ENCODE results near the gene MBLAC1.
A peak's percentile ranks its signal among the peaks of the same experiment; 100 is the strongest.

Gene MBLAC1

DNA sequence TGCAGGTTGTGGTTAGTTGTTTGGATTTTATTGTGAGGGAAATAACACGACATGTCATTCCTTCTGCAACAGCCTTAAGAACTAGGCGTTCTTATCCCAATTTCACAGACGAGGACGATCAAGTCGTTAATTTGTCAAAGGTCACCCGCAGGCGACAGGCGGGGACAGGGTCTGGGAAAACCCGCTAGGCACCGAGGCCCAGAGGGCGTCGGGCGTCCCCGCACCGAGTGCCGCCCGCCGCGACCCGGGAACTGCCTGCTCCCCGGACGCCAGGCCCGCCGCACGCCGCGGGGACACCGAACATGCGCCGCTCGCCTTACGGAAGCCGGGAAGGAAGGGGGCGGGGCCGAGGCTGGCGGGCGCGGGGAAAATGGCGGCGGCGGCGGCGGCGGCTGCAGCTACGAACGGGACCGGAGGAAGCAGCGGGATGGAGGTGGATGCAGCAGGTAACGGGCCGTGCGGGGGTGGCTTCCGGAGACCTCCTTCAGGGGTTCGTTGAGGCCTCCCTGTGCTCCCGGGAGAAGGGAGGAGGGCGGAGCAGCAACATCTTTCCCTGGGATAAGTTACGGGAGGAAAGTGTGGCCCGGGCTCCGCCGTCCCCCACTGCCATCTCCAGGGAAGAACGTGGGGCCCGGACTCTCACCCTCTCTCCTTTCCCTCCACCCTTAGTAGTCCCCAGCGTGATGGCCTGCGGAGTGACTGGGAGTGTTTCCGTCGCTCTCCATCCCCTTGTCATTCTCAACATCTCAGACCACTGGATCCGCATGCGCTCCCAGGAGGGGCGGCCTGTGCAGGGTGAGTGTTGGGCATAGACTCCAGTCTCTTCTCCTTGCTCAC lies 37.9 kb upstream of the MBLAC1 start, which contains the start of gene COPS6:
COPS6 (plus strand) TSS at position 349 of the 837 bp plus-strand sequence; CDS start at position 371, 22 bp downstream.
- peaks cover 26% of the 10 kb centered on the region; the same call in 1 of the 2 replicates for H3K36me3 ChIP-seq (ENCODE audit: insufficient read depth, low read length)
- H3K79me2 ChIP-seq (ENCODE audit: control insufficient read depth, insufficient read depth, low read length, unreplicated experiment): peaks cover 22% of the 10 kb centered on the region
- no peaks in the 10 kb centered on the region for H3K27me3 ChIP-seq (ENCODE audit: insufficient read depth, low read length)

DNA sequence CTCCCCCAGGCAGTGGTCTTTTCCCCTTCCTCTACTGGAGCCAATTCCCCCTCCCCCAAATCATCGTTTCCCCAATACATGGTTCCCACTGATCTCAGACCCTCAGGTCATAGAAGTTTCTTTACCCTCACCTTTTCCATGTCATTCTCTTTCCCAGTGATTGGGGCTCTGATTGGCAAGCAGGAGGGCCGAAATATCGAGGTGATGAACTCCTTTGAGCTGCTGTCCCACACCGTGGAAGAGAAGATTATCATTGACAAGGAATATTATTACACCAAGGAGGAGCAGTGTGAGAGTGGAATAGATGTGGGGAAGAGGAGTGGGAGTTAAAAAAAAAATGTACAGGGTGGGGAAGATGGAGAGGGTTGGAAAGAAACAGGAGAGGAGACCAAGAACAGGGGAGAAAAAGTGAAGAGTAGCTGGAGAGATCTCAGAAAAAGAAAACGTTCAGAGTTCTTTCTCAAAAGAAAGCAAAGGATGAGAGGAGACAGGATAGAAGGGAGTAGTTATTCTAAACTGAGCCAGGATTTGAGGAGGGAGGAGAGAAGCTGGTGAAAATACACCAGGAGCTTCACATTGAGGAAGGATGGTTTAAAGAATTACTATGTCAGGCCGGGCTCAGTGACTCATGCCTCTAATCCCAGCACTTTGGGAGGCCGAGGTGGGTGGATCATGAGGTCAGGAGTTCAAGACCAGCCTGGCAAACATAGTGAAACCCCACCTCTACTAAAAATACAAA lies 37.1 kb upstream of the MBLAC1 start:
- Histone ChIP-seq H3K36me3 (ENCODE audit: insufficient read depth, low read length) (peaks cover 34% of the 10 kb centered on the region), H3K79me2 (ENCODE audit: control insufficient read depth, insufficient read depth, low read length, unreplicated experiment) (peaks cover 22% of the 10 kb centered on the region), H3K4me3 (ENCODE audit: low read depth, low read length) (peak overlapping the region; percentile 82), H3K4me1 (ENCODE audit: control insufficient read depth, insufficient read depth, low read length, unreplicated experiment) (peaks cover 32% of the 10 kb centered on the region), H3K27me3 (ENCODE audit: insufficient read depth, low read length) (no peaks in the 10 kb centered on the region), H2AFZ (ENCODE audit: low read length, unreplicated experiment) (peak overlapping the region; percentile 26), H3K27ac (ENCODE audit: low read depth, low read length) (peak overlapping the region; percentile 95)

More for the DNA sequence above, 37.9 kb upstream of the MBLAC1 start, which contains the start of gene COPS6:
- H2AFZ ChIP-seq (ENCODE audit: low read length, unreplicated experiment): peak within 1 kb of the TSS; percentile 26
- peak within 1 kb of the TSS; percentile 95 for H3K27ac ChIP-seq (ENCODE audit: low read depth, low read length)
- H3K4me1 ChIP-seq (ENCODE audit: control insufficient read depth, insufficient read depth, low read length, unreplicated experiment): peaks cover 32% of the 10 kb centered on the region
- H3K4me3 ChIP-seq (ENCODE audit: low read depth, low read length): peak within 1 kb of the TSS; percentile 82

DNA sequence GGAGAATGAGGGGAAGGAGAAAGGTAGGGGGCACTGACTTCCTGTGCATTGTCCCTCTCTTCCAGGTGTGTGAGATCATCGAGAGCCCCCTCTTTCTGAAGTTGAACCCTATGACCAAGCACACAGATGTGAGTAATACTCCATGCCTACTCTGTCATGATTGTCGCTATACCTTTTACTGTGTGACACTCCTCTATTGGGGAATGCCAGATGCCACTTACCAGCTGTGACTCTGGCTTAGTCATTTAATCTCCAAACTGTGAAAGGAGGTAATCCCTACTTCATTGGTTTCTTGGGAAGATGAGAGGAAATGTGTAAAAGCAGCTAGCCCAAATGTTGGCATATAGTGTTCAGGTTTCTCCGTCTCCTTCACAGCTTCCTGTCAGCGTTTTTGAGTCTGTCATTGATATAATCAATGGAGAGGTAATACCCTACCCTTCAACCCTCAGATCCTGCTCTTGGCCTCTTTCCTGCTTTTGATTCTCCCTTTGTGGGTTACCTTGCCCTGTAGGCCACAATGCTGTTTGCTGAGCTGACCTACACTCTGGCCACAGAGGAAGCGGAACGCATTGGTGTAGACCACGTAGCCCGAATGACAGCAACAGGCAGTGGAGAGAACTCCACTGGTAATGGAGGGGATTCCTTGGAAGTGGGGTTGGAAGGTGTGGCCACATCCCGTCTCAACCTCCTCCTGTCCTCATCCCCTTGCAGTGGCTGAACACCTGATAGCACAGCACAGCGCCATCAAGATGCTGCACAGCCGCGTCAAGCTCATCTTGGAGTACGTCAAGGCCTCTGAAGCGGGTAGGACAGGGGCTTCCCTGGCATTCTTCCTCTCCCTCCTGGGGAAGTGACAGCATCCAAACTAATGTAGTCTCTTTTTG lies 36.0 kb upstream of the MBLAC1 start:
- no peak overlapping the region for H2AFZ ChIP-seq (ENCODE audit: low read length, unreplicated experiment)
- H3K36me3 ChIP-seq (ENCODE audit: insufficient read depth, low read length): peaks cover 42% of the 10 kb centered on the region
- H3K4me3 ChIP-seq (ENCODE audit: low read depth, low read length): no peak overlapping the region
- H3K27ac ChIP-seq (ENCODE audit: low read depth, low read length): peak overlapping the region; percentile 34
- H3K27me3 ChIP-seq (ENCODE audit: insufficient read depth, low read length): no peaks in the 10 kb centered on the region
- H3K79me2 ChIP-seq (ENCODE audit: control insufficient read depth, insufficient read depth, low read length, unreplicated experiment): peaks cover 22% of the 10 kb centered on the region
- H3K4me1 ChIP-seq (ENCODE audit: control insufficient read depth, insufficient read depth, low read length, unreplicated experiment): peaks cover 32% of the 10 kb centered on the region

- no peak overlapping the region for H2AFZ ChIP-seq (ENCODE audit: low read length, unreplicated experiment)
- no peak overlapping the region for H3K4me3 ChIP-seq (ENCODE audit: low read depth, low read length)
- no peaks in the 10 kb centered on the region for H3K27me3 ChIP-seq (ENCODE audit: insufficient read depth, low read length)
- H3K79me2 ChIP-seq (ENCODE audit: control insufficient read depth, insufficient read depth, low read length, unreplicated experiment): peaks cover 22% of the 10 kb centered on the region
- H3K4me1 ChIP-seq (ENCODE audit: control insufficient read depth, insufficient read depth, low read length, unreplicated experiment): peaks cover 30% of the 10 kb centered on the region
- no peak overlapping the region for H3K27ac ChIP-seq (ENCODE audit: low read depth, low read length)
- peaks cover 42% of the 10 kb centered on the region for H3K36me3 ChIP-seq (ENCODE audit: insufficient read depth, low read length)
Measured at GRCh38 chr7:100091411-100092181, 35.2 kb upstream of the MBLAC1 start.

DNA sequence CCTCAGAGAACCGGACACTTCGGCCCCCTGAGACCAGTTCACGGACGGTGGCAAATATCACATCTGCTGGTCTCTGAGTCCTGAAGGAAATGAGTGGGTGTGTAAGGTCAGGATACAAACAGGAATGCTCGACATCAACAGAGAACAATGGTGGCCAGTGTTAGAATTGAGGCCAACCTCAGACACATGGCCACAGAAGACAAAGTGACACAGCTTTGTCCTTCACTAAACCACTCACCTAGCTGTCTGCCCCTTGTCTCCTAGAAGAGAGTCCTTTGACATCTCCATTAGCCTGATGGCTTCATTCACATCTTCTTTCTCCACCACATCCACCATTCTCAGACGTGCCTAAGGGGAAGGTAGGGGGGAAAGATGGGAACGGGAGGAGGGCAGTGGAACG lies 33.7 kb upstream of the MBLAC1 start:
- H3K4me3 ChIP-seq (ENCODE audit: low read depth, low read length): no peak overlapping the region
- H3K27ac ChIP-seq (ENCODE audit: low read depth, low read length): no peak overlapping the region
- no peak overlapping the region for H2AFZ ChIP-seq (ENCODE audit: low read length, unreplicated experiment)
- peaks cover 16% of the 10 kb centered on the region for H3K4me1 ChIP-seq (ENCODE audit: control insufficient read depth, insufficient read depth, low read length, unreplicated experiment)
- peaks cover 53% of the 10 kb centered on the region for H3K36me3 ChIP-seq (ENCODE audit: insufficient read depth, low read length)
- no peaks in the 10 kb centered on the region for H3K27me3 ChIP-seq (ENCODE audit: insufficient read depth, low read length)
- peaks cover 24% of the 10 kb centered on the region for H3K79me2 ChIP-seq (ENCODE audit: control insufficient read depth, insufficient read depth, low read length, unreplicated experiment)

- H3K27me3 ChIP-seq (ENCODE audit: insufficient read depth, low read length): no peaks in the 10 kb centered on the region
- H3K4me1 ChIP-seq (ENCODE audit: control insufficient read depth, insufficient read depth, low read length, unreplicated experiment): peaks cover 12% of the 10 kb centered on the region
- no peak overlapping the region for H3K4me3 ChIP-seq (ENCODE audit: low read depth, low read length)
- peaks cover 57% of the 10 kb centered on the region for H3K36me3 ChIP-seq (ENCODE audit: insufficient read depth, low read length)
- peaks cover 28% of the 10 kb centered on the region for H3K79me2 ChIP-seq (ENCODE audit: control insufficient read depth, insufficient read depth, low read length, unreplicated experiment)
- H3K27ac ChIP-seq (ENCODE audit: low read depth, low read length): no peak overlapping the region
- H2AFZ ChIP-seq (ENCODE audit: low read length, unreplicated experiment): no peak overlapping the region
Measured at GRCh38 chr7:100093498-100093897, 33.3 kb upstream of the MBLAC1 start.

GRCh38 chr7:100093925-100094486 lies 32.8 kb upstream of the MBLAC1 start:
- no peak overlapping the region for H3K4me3 ChIP-seq (ENCODE audit: low read depth, low read length)
- H3K4me1 ChIP-seq (ENCODE audit: control insufficient read depth, insufficient read depth, low read length, unreplicated experiment): peaks cover 12% of the 10 kb centered on the region
- H3K79me2 ChIP-seq (ENCODE audit: control insufficient read depth, insufficient read depth, low read length, unreplicated experiment): peaks cover 32% of the 10 kb centered on the region
- H3K27me3 ChIP-seq (ENCODE audit: insufficient read depth, low read length): no peaks in the 10 kb centered on the region
- no peak overlapping the region for H2AFZ ChIP-seq (ENCODE audit: low read length, unreplicated experiment)
- H3K27ac ChIP-seq (ENCODE audit: low read depth, low read length): no peak overlapping the region
- H3K36me3 ChIP-seq (ENCODE audit: insufficient read depth, low read length): peaks cover 62% of the 10 kb centered on the region

GRCh38 chr7:100095289-100095688 lies 31.5 kb upstream of the MBLAC1 start:
- H3K36me3 ChIP-seq (ENCODE audit: insufficient read depth, low read length): peaks cover 72% of the 10 kb centered on the region
- H3K27ac ChIP-seq (ENCODE audit: low read depth, low read length): no peak overlapping the region
- no peaks in the 10 kb centered on the region for H3K27me3 ChIP-seq (ENCODE audit: insufficient read depth, low read length)
- H2AFZ ChIP-seq (ENCODE audit: low read length, unreplicated experiment): no peak overlapping the region
- H3K79me2 ChIP-seq (ENCODE audit: control insufficient read depth, insufficient read depth, low read length, unreplicated experiment): peaks cover 38% of the 10 kb centered on the region
- H3K4me1 ChIP-seq (ENCODE audit: control insufficient read depth, insufficient read depth, low read length, unreplicated experiment): peaks cover 13% of the 10 kb centered on the region
- no peak overlapping the region for H3K4me3 ChIP-seq (ENCODE audit: low read depth, low read length)

- Histone ChIP-seq H3K27ac (ENCODE audit: low read depth, low read length) (no peak overlapping the region), H3K27me3 (ENCODE audit: insufficient read depth, low read length) (no peaks in the 10 kb centered on the region), H3K36me3 (ENCODE audit: insufficient read depth, low read length) (peaks cover 68% of the 10 kb centered on the region), H3K79me2 (ENCODE audit: control insufficient read depth, insufficient read depth, low read length, unreplicated experiment) (peaks cover 37% of the 10 kb centered on the region), H3K4me1 (ENCODE audit: control insufficient read depth, insufficient read depth, low read length, unreplicated experiment) (peaks cover 11% of the 10 kb centered on the region), H2AFZ (ENCODE audit: low read length, unreplicated experiment) (no peak overlapping the region), H3K4me3 (ENCODE audit: low read depth, low read length) (no peak overlapping the region)
Measured at GRCh38 chr7:100095704-100096103, 31.1 kb upstream of the MBLAC1 start.
